Loucy (cell line): Measurements from ENCODE around the gene CHL1.

ENCODE experiments used
- H2AFZ ChIP-seq: fragments of 200-600 bp; sonication (generic); 2 replicates; pipeline ENCODE4 v1.6.0; 2016; ENCODE audit warnings: antibody characterized with exemption, mild to moderate bottlenecking, low read length, moderate library complexity
- H3F3A ChIP-seq: fragments of 200-600 bp; 2 replicates; pipeline ENCODE4 v1.6.0; 2016; ENCODE audit warnings: antibody characterized with exemption, low read depth, mild to moderate bottlenecking
- H3K27me3 ChIP-seq: fragments of 200-600 bp; sonication (generic); 2 replicates; pipeline ENCODE4 v1.6.1; 2014; ENCODE audit warnings: low read length, mild to moderate bottlenecking; ENCODE audit not compliant: insufficient read depth, poor library complexity, severe bottlenecking
- H3K36me3 ChIP-seq: fragments of 200-600 bp; sonication (generic); 2 replicates; pipeline ENCODE4 v1.6.1; 2016; ENCODE audit warnings: low read length; ENCODE audit not compliant: insufficient read depth
- H3K4me1 ChIP-seq: fragments of 200-600 bp; sonication (generic); 2 replicates; pipeline ENCODE4 v1.5.1; 2014; ENCODE audit warnings: low read length, mild to moderate bottlenecking; ENCODE audit not compliant: insufficient read depth, poor library complexity, severe bottlenecking
- H3K4me2 ChIP-seq: fragments of 200-600 bp; sonication (generic); 2 replicates; pipeline ENCODE4 v1.6.0; 2014; ENCODE audit warnings: antibody characterized with exemption, low read length, low read depth, mild to moderate bottlenecking; ENCODE audit not compliant: poor library complexity, severe bottlenecking
- H3K4me3 ChIP-seq: fragments of 200-600 bp; sonication (generic); 2 replicates; pipeline ENCODE4 v1.5.1; 2014; ENCODE audit warnings: low read length, mild to moderate bottlenecking, mixed read lengths; ENCODE audit not compliant: poor library complexity, severe bottlenecking
- H3K79me2 ChIP-seq: fragments of 200-600 bp; sonication (generic); 2 replicates; pipeline ENCODE4 v1.6.1; 2014; ENCODE audit warnings: low read length; ENCODE audit not compliant: insufficient read depth
- H3K9ac ChIP-seq: fragments of 200-600 bp; sonication (generic); 2 replicates; pipeline ENCODE4 v1.6.0; 2014; ENCODE audit warnings: mild to moderate bottlenecking, low read depth, low read length, moderate library complexity; ENCODE audit not compliant: poor library complexity, severe bottlenecking
- H3K9me2 ChIP-seq: fragments of 200-600 bp; sonication (generic); replicated peaks from 2 replicates; pipeline ENCODE4 v1.6.1; 2016; ENCODE audit warnings: low read depth, low read length, mixed read lengths
- H3K9me3 ChIP-seq: fragments of 200-600 bp; sonication (generic); 2 replicates; pipeline ENCODE4 v1.6.1; 2014; ENCODE audit warnings: mild to moderate bottlenecking, antibody characterized with exemption, low read length, low read depth; ENCODE audit not compliant: insufficient read depth
- H4K20me1 ChIP-seq: fragments of 200-600 bp; sonication (generic); 2 replicates; pipeline ENCODE4 v1.6.0; 2014; ENCODE audit warnings: antibody characterized with exemption, low read length, mild to moderate bottlenecking; ENCODE audit not compliant: insufficient read depth, poor library complexity, severe bottlenecking
- EZH2phosphoT487 ChIP-seq: fragments of 200-600 bp; IDR thresholded peaks from 2 replicates; pipeline ENCODE4 v1.6.1; 2018; ENCODE audit warnings: antibody characterized with exemption, mild to moderate bottlenecking, moderate library complexity, borderline replicate concordance
- TF ChIP-seq, protein P1 (sequence below): fragments of 200-600 bp; sonication (generic); conservative IDR thresholded peaks from 2 replicates; pipeline ENCODE4 v1.5.1; 2014; ENCODE audit warnings: mild to moderate bottlenecking, antibody characterized with exemption, low read length

The CHL1 gene

DNA sequence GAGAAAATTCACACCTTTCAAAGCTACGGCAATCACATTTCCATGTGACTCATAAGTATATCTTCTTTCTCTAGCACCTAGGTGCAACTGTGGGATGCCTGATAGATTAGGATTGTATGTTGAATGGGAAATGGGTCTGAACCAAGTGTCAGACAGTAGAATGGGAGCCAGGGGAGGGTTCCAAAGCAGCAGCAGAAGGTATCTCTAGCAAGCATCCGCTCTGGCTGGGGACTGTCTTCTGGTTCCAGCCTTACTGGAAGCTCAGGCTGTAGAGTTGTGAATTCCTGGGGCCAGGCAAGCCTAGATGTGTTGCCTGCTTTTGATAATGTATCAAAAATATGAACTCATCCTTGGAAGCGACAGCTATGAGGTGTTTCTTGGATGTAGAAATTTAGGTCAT lies 2.1 kb upstream of the CHL1 start:
- no peak overlapping the region for H3K4me2 ChIP-seq
- H3K4me3 ChIP-seq: no peak overlapping the region
- H3K27me3 ChIP-seq: no peaks in the 10 kb centered on the region
- no peaks in the 10 kb centered on the region for H3K79me2 ChIP-seq
- no peak for TF ChIP-seq EZH2phosphoT487
- TF ChIP-seq, protein P1, sequence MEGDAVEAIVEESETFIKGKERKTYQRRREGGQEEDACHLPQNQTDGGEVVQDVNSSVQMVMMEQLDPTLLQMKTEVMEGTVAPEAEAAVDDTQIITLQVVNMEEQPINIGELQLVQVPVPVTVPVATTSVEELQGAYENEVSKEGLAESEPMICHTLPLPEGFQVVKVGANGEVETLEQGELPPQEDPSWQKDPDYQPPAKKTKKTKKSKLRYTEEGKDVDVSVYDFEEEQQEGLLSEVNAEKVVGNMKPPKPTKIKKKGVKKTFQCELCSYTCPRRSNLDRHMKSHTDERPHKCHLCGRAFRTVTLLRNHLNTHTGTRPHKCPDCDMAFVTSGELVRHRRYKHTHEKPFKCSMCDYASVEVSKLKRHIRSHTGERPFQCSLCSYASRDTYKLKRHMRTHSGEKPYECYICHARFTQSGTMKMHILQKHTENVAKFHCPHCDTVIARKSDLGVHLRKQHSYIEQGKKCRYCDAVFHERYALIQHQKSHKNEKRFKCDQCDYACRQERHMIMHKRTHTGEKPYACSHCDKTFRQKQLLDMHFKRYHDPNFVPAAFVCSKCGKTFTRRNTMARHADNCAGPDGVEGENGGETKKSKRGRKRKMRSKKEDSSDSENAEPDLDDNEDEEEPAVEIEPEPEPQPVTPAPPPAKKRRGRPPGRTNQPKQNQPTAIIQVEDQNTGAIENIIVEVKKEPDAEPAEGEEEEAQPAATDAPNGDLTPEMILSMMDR: no peak
- no peaks in the 10 kb centered on the region for H3K4me1 ChIP-seq
- no peaks in the 10 kb centered on the region for H3F3A ChIP-seq
- H2AFZ ChIP-seq: no peak overlapping the region
- no peaks in the 10 kb centered on the region for H3K9me2 ChIP-seq
- H3K9ac ChIP-seq: no peak overlapping the region
- no peaks in the 10 kb centered on the region for H4K20me1 ChIP-seq
- H3K36me3 ChIP-seq: no peaks in the 10 kb centered on the region
- H3K9me3 ChIP-seq: peaks cover 2% of the 10 kb centered on the region; the same call in 1 of the 2 replicates

DNA sequence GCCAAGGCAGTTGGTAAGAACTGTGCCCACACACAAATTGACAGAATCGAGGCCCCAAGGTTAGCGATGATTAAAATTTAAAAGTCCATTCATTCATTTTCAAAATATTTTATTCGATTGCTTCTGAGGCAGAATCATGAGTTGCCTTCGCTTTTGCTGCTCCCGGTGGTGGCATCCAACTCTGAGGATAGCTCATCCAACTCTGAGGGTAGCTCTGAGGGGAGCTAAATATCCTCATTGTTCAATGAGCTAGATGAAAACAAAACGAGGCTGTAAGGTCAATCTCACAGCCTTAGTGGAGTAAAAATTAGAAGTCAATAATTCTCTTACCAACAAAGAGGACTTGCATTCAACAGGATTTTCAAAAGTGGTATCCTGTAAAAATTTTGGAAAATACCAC lies 897 bp upstream of the CHL1 start:
- H3K79me2 ChIP-seq: no peaks in the 10 kb centered on the region
- TF ChIP-seq EZH2phosphoT487: no peak
- TF ChIP-seq, protein P1: no peak
- H4K20me1 ChIP-seq: no peaks in the 10 kb centered on the region
- H3K4me2 ChIP-seq: no peak overlapping the region
- no peak overlapping the region for H3K9ac ChIP-seq
- no peaks in the 10 kb centered on the region for H3F3A ChIP-seq
- H3K4me1 ChIP-seq: no peaks in the 10 kb centered on the region
- no peaks in the 10 kb centered on the region for H3K9me2 ChIP-seq
- no peaks in the 10 kb centered on the region for H3K27me3 ChIP-seq
- H3K9me3 ChIP-seq: peaks cover 2% of the 10 kb centered on the region; the same call in 1 of the 2 replicates
- H3K36me3 ChIP-seq: no peaks in the 10 kb centered on the region
- no peak overlapping the region for H3K4me3 ChIP-seq
- H2AFZ ChIP-seq: no peak overlapping the region

DNA sequence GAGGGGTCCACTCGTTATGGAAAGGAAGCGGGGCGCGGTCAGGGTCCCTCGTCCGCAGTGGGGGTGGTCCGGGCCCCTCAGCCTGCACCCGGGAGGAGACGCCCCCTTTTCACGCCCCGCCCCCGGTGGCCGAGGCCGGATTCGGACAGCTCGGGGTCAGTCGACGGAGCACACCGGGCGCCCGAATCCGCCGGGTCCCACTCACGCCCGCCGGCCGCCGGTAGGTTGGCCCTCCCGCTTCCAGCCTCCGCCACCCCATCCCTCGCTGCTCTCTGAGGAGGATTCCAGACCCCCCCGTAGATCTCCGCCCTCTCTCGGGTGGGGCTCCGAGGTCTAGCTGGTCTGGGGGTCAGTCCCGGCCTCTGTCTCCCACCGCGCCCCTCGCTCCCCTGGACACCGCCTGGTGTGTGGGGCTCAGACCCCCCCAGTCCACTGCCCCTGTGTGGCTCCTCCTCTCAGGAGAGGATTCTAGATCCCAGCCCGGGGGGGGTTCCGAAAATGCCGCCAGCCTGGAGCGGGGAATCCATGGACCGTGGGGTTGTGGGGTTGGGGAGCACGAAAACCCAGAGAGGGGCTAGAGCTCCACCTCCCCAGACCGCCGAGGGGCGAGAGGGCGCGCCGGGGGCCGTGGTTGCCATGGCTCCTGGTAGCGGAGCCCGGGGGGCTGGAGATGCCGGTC lies 725 bp downstream of the CHL1 start:
- Histone ChIP-seq H4K20me1 (no peaks in the 10 kb centered on the region), H3K4me1 (no peaks in the 10 kb centered on the region), H3K4me3 (no peak overlapping the region), H3K27me3 (no peaks in the 10 kb centered on the region), H2AFZ (no peak overlapping the region), H3K36me3 (no peaks in the 10 kb centered on the region), H3K9me3 (peaks cover 9% of the 10 kb centered on the region; the same call in 1 of the 2 replicates), H3F3A (no peaks in the 10 kb centered on the region), H3K9ac (no peak overlapping the region), H3K9me2 (no peaks in the 10 kb centered on the region), H3K4me2 (no peak overlapping the region), H3K79me2 (no peaks in the 10 kb centered on the region)
- TF ChIP-seq, protein P1: no peak
- no peak for TF ChIP-seq EZH2phosphoT487
